B cell (primary cell): ENCODE measurements around the gene SLC37A4. TPM values are rescaled to one million over a fixed set of nuclear protein-coding genes. Genes with fewer than 3 reads are reported as not detected.

Experiments
- ATAC-seq: fragments of 200-7000 bp; cut with Tn5 transposase; one replicate; pipeline ENCODE4 v1.10.0; 2021; ENCODE audit warnings: low read depth, mild to moderate bottlenecking, moderate number of reproducible peaks, moderate library complexity
- CTCF ChIA-PET: fragments of 350-600 bp; sonication (Branson Sonifier 250); formaldehyde crosslinking; loops from one replicate; lab custom pipeline; 2021; ENCODE audit warnings: antibody characterized with exemption, inconsistent platforms; lab: Charles Lee
- POLR2A ChIA-PET: fragments of 350-600 bp; sonication (Branson Sonifier 250); formaldehyde crosslinking; loops from one replicate; lab custom pipeline; 2021; ENCODE audit warnings: antibody characterized with exemption; lab: Charles Lee
- DNase-seq: peaks from one replicate; pipeline ENCODE4 v3.0.0; 2013
- H2AFZ ChIP-seq: 2 replicates; pipeline ENCODE4 v1.6.1; 2012; ENCODE audit warnings: mild to moderate bottlenecking, low read depth, low read length; ENCODE audit not compliant: insufficient read depth, poor library complexity, severe bottlenecking
- H3K27ac ChIP-seq, 2 donors: 1 replicate in 1 of 2; 2 replicates in 1 of 2; pipeline ENCODE4 v1.5.1; 2012 to 2013; ENCODE audit warnings: low read length in 2 of 2, mild to moderate bottlenecking in 2 of 2, moderate library complexity in 1 of 2
- H3K27me3 ChIP-seq, 4 experiments: fragments of 200-600 bp in 1 of 4; sonication (generic) in 1 of 4; replicated peaks in 1 of 4; 1 replicate in 2 of 4; 2 replicates in 2 of 4; pipeline versions ENCODE4 v1.6.1 to v1.7.0; 2013 to 2016; ENCODE audit warnings: low read length in 3 of 4, mild to moderate bottlenecking in 2 of 4, mixed read lengths in 1 of 4, moderate library complexity in 1 of 4; ENCODE audit not compliant: insufficient read depth in 4 of 4, control insufficient read depth in 3 of 4; ENCODE audit errors: control extremely low read depth in 1 of 4
- H3K36me3 ChIP-seq, 2 experiments: replicated peaks in 1 of 2; 1 replicate in 1 of 2; 2 replicates in 1 of 2; pipeline versions ENCODE4 v1.6.1 to v1.7.1; 2013; ENCODE audit warnings: low read length in 1 of 2; ENCODE audit not compliant: insufficient read depth in 2 of 2, control insufficient read depth in 1 of 2; ENCODE audit errors: control extremely low read depth in 1 of 2, extremely low read depth in 1 of 2
- H3K4me1 ChIP-seq, 2 donors: fragments of 200-600 bp in 1 of 2; sonication (generic) in 1 of 2; 1 replicate in 1 of 2; 2 replicates in 1 of 2; pipeline versions ENCODE4 v1.5.1 to v1.6.1; 2013 to 2017; ENCODE audit warnings: low read length in 2 of 2; ENCODE audit not compliant: control insufficient read depth in 2 of 2, insufficient read depth in 2 of 2
- H3K4me2 ChIP-seq: replicated peaks from 2 replicates; pipeline ENCODE3; 2012; ENCODE audit warnings: mild to moderate bottlenecking, low read depth, low read length; ENCODE audit not compliant: poor library complexity, severe bottlenecking
- H3K4me3 ChIP-seq, 5 experiments: fragments of 200-600 bp in 1 of 5; sonication (generic) in 1 of 5; 1 replicate in 3 of 5; 2 replicates in 2 of 5; pipeline versions ENCODE4 v1.5.1 to v1.7.0; 2011 to 2016; ENCODE audit warnings: low read length in 4 of 5, mild to moderate bottlenecking in 4 of 5, low read depth in 2 of 5, control low read depth in 1 of 5, moderate library complexity in 1 of 5; ENCODE audit not compliant: insufficient read depth in 1 of 5; ENCODE audit errors: control extremely low read depth in 1 of 5, extremely low read depth in 1 of 5
- H3K79me2 ChIP-seq: fragments of 200-600 bp; sonication (generic); one replicate; pipeline ENCODE4 v1.6.0; 2016; ENCODE audit warnings: low read length; ENCODE audit not compliant: control insufficient read depth, insufficient read depth
- H3K9ac ChIP-seq: fragments of 200-600 bp; sonication (generic); 2 replicates; pipeline ENCODE4 v1.6.1; 2017; ENCODE audit warnings: mild to moderate bottlenecking, low read length, moderate library complexity
- H3K9me3 ChIP-seq, 3 donors: one replicate each; pipeline versions ENCODE4 v1.6.1 to v1.7.1; 2013; ENCODE audit warnings: low read length in 2 of 3; ENCODE audit not compliant: control insufficient read depth in 2 of 3, insufficient read depth in 1 of 3; ENCODE audit errors: control extremely low read depth in 1 of 3
- H4K20me1 ChIP-seq: 2 replicates; pipeline ENCODE4 v1.6.0; 2012; ENCODE audit warnings: mild to moderate bottlenecking, low read length; ENCODE audit not compliant: insufficient read depth, control insufficient read depth, poor library complexity, severe bottlenecking
- H3K27ac Mint-ChIP-seq: one replicate; pipeline ENCODE4 v1.8.0; 2021; ENCODE audit warnings: mixed read lengths
- H3K27me3 Mint-ChIP-seq: one replicate; pipeline ENCODE4 v1.8.0; 2021; ENCODE audit warnings: mixed read lengths
- H3K4me1 Mint-ChIP-seq: one replicate; pipeline ENCODE4 v1.8.0; 2021; ENCODE audit warnings: mixed read lengths
- H3K4me3 Mint-ChIP-seq: one replicate; pipeline ENCODE4 v1.8.0; 2021; ENCODE audit warnings: mixed read lengths
- H3K9me3 Mint-ChIP-seq: one replicate; pipeline ENCODE4 v1.8.0; 2022; ENCODE audit warnings: mixed read lengths; ENCODE audit not compliant: insufficient read depth
- CTCF ChIP-seq: fragments of 200-600 bp; IDR thresholded peaks from one replicate; pipeline ENCODE4 v1.8.0; 2022; ENCODE audit warnings: antibody characterized with exemption, mild to moderate bottlenecking
- EZH2 ChIP-seq: IDR thresholded peaks from 2 replicates; pipeline ENCODE4 v1.6.1; 2012; ENCODE audit warnings: borderline replicate concordance, low read depth, mild to moderate bottlenecking, moderate library complexity, low read length; ENCODE audit not compliant: insufficient read depth, poor library complexity, severe bottlenecking
- WGBS: methylation state at CpG from one replicate; pipeline ENCODE4 v1.1.5; 2013; ENCODE audit warnings: missing lambda C conversion rate; ENCODE audit not compliant: insufficient coverage; 5-methylcytosine and 5-hydroxymethylcytosine counted together
- intact Hi-C: fragments of 100-400 bp; cut with micrococcal nuclease; formaldehyde crosslinking; loops from one replicate; pipeline ENCODE4 v1.10.0; 2022
- polyA plus RNA-seq: library from polyadenylated mRNA; depleted of rRNA; stranded (reverse); fragments of >200 nt; gene quantifications from 2 replicates; pipeline ENCODE4 v1.2.3, GENCODE V29; 2012
- total RNA-seq, 2 donors: library from RNA; stranded (reverse); fragments of 120-200 nt in 1 of 2; gene quantifications; 1 replicate in 1 of 2; 2 replicates in 1 of 2; pipeline versions ENCODE4 v1.2.3 to v1.2.4, GENCODE V29; 2013 to 2022

SLC37A4 gene
- total and polyA plus RNA-seq, 2 donors (not counting 1 experiment from before 2014, with no cell fraction given): 14.3 to 26.3 TPM

GRCh38 chr11:119057000-119057769, 26.5 kb upstream of the SLC37A4 start, which contains the start of gene HYOU1:
TSS of gene HYOU1 (minus strand) at chr11:119057205. CDS start at chr11:119056160, 1,045 bp downstream.
- intact Hi-C loops: loop anchor here (1.0 to 2.0 kb wide), 9 partner anchors 10 to 140 kb away; partner anchors contain the start of genes CENATAC, HINFP, HMBS and RPS25
- Histone ChIP-seq H2AFZ (peak within 1 kb of the TSS; percentile 97), H3K36me3 (peaks cover 4 to 34% of the 10 kb centered on the region in 2 experiments), H3K4me3 (peak within 1 kb of the TSS; percentile 36 to 95 (median 90)), H3K4me1 (peaks cover 18 to 29% of the 10 kb centered on the region in 2 donors), H3K9ac (peak within 1 kb of the TSS; percentile 98), H3K27me3 (no peaks in the 10 kb centered on the region), H3K4me2 (peak within 1 kb of the TSS; percentile 98), H4K20me1 (no peaks in the 10 kb centered on the region), H3K27ac (peak within 1 kb of the TSS; percentile 75 to 93), H3K79me2 (peaks cover 55% of the 10 kb centered on the region), H3K9me3 (no peaks in the 10 kb centered on the region)
- Mint-ChIP-seq H3K27ac (peak within 1 kb of the TSS; percentile 93), H3K4me1 (peaks cover 36% of the 10 kb centered on the region), H3K4me3 (peak within 1 kb of the TSS; percentile 97), H3K27me3 (no peaks in the 10 kb centered on the region), H3K9me3 (no peaks in the 10 kb centered on the region)
- POLR2A ChIA-PET: interaction anchor here (0.5 to 3.8 kb wide), 4 partner anchors 10 to 111 kb away, joined by 3 to 14 read pairs (median 3); partner anchors contain the start of gene VPS11
- peak; percentile 99 for DNase-seq
- WGBS: under 1% methylated on average over 77 of the region's 79 CpGs
- peak; percentile 95 for ATAC-seq
- TF ChIP-seq EZH2 (no peak), CTCF (peak; percentile 6)
- CTCF ChIA-PET: interaction anchor here (0.7 to 2.2 kb wide), 7 partner anchors 10 to 1831 kb away, joined by 3 to 8 read pairs (median 5); partner anchors contain the start of gene VPS11
